Sigmoid colon (tissue), 7 donors: ENCODE measurements around the gene TRIP12. TPM values are rescaled to one million over a fixed set of nuclear protein-coding genes. Genes with fewer than 3 reads are reported as not detected.

Experiments
- DNase-seq: peaks from one replicate; pipeline ENCODE4 v3.0.0-alpha.2; 2019
- H3K27ac ChIP-seq, 4 donors: fragments of 200-600 bp; sonication (generic); one replicate each; pipeline ENCODE4 v1.5.1; 2016 to 2019; ENCODE audit warnings: mild to moderate bottlenecking in 1 of 4
- H3K27me3 ChIP-seq, 3 donors: fragments of 200-600 bp; sonication (generic); one replicate each; pipeline ENCODE4 v1.5.1; 2019; ENCODE audit warnings: mild to moderate bottlenecking in 1 of 3
- H3K36me3 ChIP-seq, 4 donors: fragments of 200-600 bp; sonication (generic); one replicate each; pipeline ENCODE4 v1.5.1; 2016 to 2019
- H3K4me1 ChIP-seq, 4 donors: fragments of 200-600 bp; sonication (generic); one replicate each; pipeline ENCODE4 v1.5.1; 2017 to 2019
- H3K4me3 ChIP-seq, 4 donors: fragments of 200-600 bp; sonication (generic); one replicate each; pipeline ENCODE4 v1.5.1; 2017 to 2019; ENCODE audit warnings: mild to moderate bottlenecking in 2 of 4, moderate library complexity in 1 of 4
- H3K9me3 ChIP-seq, 4 donors: fragments of 200-600 bp in 3 of 4; sonication (generic) in 3 of 4; one replicate each; pipeline versions ENCODE4 v1.5.1 to v1.6.1; 2013 to 2019
- CTCF ChIP-seq, 4 experiments: fragments of 450-650 bp in 3 of 4; fragments of 200-600 bp in 1 of 4; IDR thresholded peaks; one replicate each; pipeline ENCODE4 v1.5.1; 2016 to 2019; ENCODE audit warnings: antibody characterized with exemption in 4 of 4, mild to moderate bottlenecking in 3 of 4, moderate library complexity in 2 of 4
- EP300 ChIP-seq, 4 donors: sonication (generic); formaldehyde crosslinking; IDR thresholded peaks; one replicate each; pipeline ENCODE4 v1.6.1; 2017; ENCODE audit warnings: antibody characterized with exemption in 4 of 4
- POLR2A ChIP-seq, 2 donors: fragments of 450-650 bp; IDR thresholded peaks; one replicate each; pipeline ENCODE4 v1.6.1; 2016; ENCODE audit warnings: antibody characterized with exemption in 2 of 2, mild to moderate bottlenecking in 2 of 2, moderate library complexity in 2 of 2
- POLR2AphosphoS5 ChIP-seq, 4 donors: sonication (generic); formaldehyde crosslinking; IDR thresholded peaks; one replicate each; pipeline ENCODE4 v1.6.1; 2017; ENCODE audit warnings: antibody characterized with exemption in 4 of 4
- WGBS, 2 donors: extraction: QIAGEN DNeasy Blood & Tissue Kit; methylation state at CpG; one replicate each; pipeline ENCODE4 v1.1.7; 2013; 5-methylcytosine and 5-hydroxymethylcytosine counted together
- intact Hi-C: fragments of 100-400 bp; cut with DNase I; formaldehyde crosslinking; loops from one replicate; pipeline ENCODE4 v1.15.1; 2023
- polyA plus RNA-seq, 3 donors: library from polyadenylated mRNA; stranded (reverse); fragments of 200-250 nt; gene quantifications; one replicate each; pipeline ENCODE4 v1.2.3, GENCODE V29; 2013
- total RNA-seq, 4 donors: library from RNA; depleted of rRNA; stranded (reverse); fragments of >200 nt; gene quantifications; one replicate each; pipeline ENCODE4 v1.1.0, GENCODE V29; 2016
- donor health status: healthy with polysubstance abuse.
- donor health status: Bipolar disorder and iron deficiency.
- donor health status: healthy.

Gene TRIP12
- total and polyA plus RNA-seq, 7 donors: 20.4 to 168 (median 144) TPM

- Histone ChIP-seq H3K27me3 (no peaks in the 10 kb centered on the region), H3K4me1 (peaks cover 0 to 11% (median 2%) of the 10 kb centered on the region in 4 donors), H3K4me3 (no peak overlapping the region), H3K27ac (no peak overlapping the region), H3K9me3 (no peaks in the 10 kb centered on the region), H3K36me3 (peaks cover 0 to 60% (median 13%) of the 10 kb centered on the region in 4 donors)
- 90 to 93% methylated on average over 1 of the region's 1 CpG for WGBS, 2 donors
- TF ChIP-seq CTCF (IDR thresholded peaks at IDR 0.05): no peak
- no peak for TF ChIP-seq EP300 (IDR thresholded peaks at IDR 0.05)
- no peak for TF ChIP-seq POLR2AphosphoS5 (IDR thresholded peaks at IDR 0.05)
- no peak for TF ChIP-seq POLR2A (IDR thresholded peaks at IDR 0.05)
- no peak for DNase-seq
- intact Hi-C loops: no loop called here
These were observed 96.3 kb downstream of the TRIP12 start for GRCh38 chr2:229825476-229825875.

- Histone ChIP-seq H3K9me3 (no peaks in the 10 kb centered on the region), H3K4me1 (no peaks in the 10 kb centered on the region), H3K36me3 (peaks cover 3 to 49% (median 5%) of the 10 kb centered on the region in 4 donors), H3K27ac (no peak overlapping the region), H3K4me3 (no peak overlapping the region), H3K27me3 (no peaks in the 10 kb centered on the region)
- no peak for TF ChIP-seq POLR2A (IDR thresholded peaks at IDR 0.05)
- no peak for TF ChIP-seq EP300 (IDR thresholded peaks at IDR 0.05)
- TF ChIP-seq POLR2AphosphoS5 (IDR thresholded peaks at IDR 0.05): no peak
- no peak for TF ChIP-seq CTCF (IDR thresholded peaks at IDR 0.05)
- no peak for DNase-seq
- intact Hi-C loops: no loop called here
- WGBS, 2 donors: 87 to 90% methylated on average over 3 of the region's 3 CpGs
These were observed 100.5 kb downstream of the TRIP12 start for GRCh38 chr2:229821316-229821715.

- Histone ChIP-seq H3K4me3 (no peak overlapping the region), H3K9me3 (no peaks in the 10 kb centered on the region), H3K27me3 (no peaks in the 10 kb centered on the region), H3K4me1 (no peaks in the 10 kb centered on the region), H3K36me3 (peaks cover 6 to 59% (median 8%) of the 10 kb centered on the region in 4 donors), H3K27ac (no peak overlapping the region)
- intact Hi-C loops: no loop called here
- DNase-seq: no peak
- WGBS, 2 donors: 93% methylated on average over 3 of the region's 3 CpGs
- TF ChIP-seq POLR2AphosphoS5 (IDR thresholded peaks at IDR 0.05) (no peak), EP300 (IDR thresholded peaks at IDR 0.05) (no peak), POLR2A (IDR thresholded peaks at IDR 0.05) (no peak), CTCF (IDR thresholded peaks at IDR 0.05) (no peak)
These were observed 103.6 kb downstream of the TRIP12 start for GRCh38 chr2:229818230-229818629.

- no peak for DNase-seq
- Histone ChIP-seq H3K4me3 (no peak overlapping the region), H3K36me3 (peaks cover 6 to 80% (median 15%) of the 10 kb centered on the region in 4 donors), H3K4me1 (peaks cover 0 to 5% (median 0%) of the 10 kb centered on the region in 4 donors), H3K9me3 (no peaks in the 10 kb centered on the region), H3K27me3 (no peaks in the 10 kb centered on the region), H3K27ac (no peak overlapping the region)
- intact Hi-C loops: no loop called here
- 78 to 81% methylated on average over 1 of the region's 1 CpG for WGBS, 2 donors
- TF ChIP-seq EP300 (IDR thresholded peaks at IDR 0.05) (no peak), POLR2AphosphoS5 (IDR thresholded peaks at IDR 0.05) (no peak), POLR2A (IDR thresholded peaks at IDR 0.05) (no peak), CTCF (IDR thresholded peaks at IDR 0.05) (no peak)
These were observed 106.0 kb downstream of the TRIP12 start for GRCh38 chr2:229815858-229816257.

GRCh38 chr2:229815342-229815741 is 106.5 kb downstream of the TRIP12 start:
- Histone ChIP-seq H3K36me3 (peaks cover 6 to 85% (median 16%) of the 10 kb centered on the region in 4 donors), H3K9me3 (no peaks in the 10 kb centered on the region), H3K4me1 (peaks cover 0 to 5% (median under 1%) of the 10 kb centered on the region in 4 donors), H3K4me3 (no peak overlapping the region), H3K27ac (no peak overlapping the region), H3K27me3 (no peaks in the 10 kb centered on the region)
- TF ChIP-seq POLR2AphosphoS5 (IDR thresholded peaks at IDR 0.05) (no peak), POLR2A (IDR thresholded peaks at IDR 0.05) (no peak), CTCF (IDR thresholded peaks at IDR 0.05) (no peak), EP300 (IDR thresholded peaks at IDR 0.05) (no peak)
- WGBS, 2 donors: 81 to 87% methylated on average over 4 of the region's 4 CpGs
- no peak for DNase-seq
- intact Hi-C loops: no loop called here
